Measurements from ENCODE around the gene TMED1. TPM values are rescaled to one million over a fixed set of nuclear protein-coding genes. Genes with fewer than 3 reads are reported as not detected.

The TMED1 gene
- total and polyA plus RNA-seq, 2 of the 8 experiments (the other 6 are each of a cell fraction or from before 2014, with no cell fraction given), result 26.9 to 31.9 TPM

DNA sequence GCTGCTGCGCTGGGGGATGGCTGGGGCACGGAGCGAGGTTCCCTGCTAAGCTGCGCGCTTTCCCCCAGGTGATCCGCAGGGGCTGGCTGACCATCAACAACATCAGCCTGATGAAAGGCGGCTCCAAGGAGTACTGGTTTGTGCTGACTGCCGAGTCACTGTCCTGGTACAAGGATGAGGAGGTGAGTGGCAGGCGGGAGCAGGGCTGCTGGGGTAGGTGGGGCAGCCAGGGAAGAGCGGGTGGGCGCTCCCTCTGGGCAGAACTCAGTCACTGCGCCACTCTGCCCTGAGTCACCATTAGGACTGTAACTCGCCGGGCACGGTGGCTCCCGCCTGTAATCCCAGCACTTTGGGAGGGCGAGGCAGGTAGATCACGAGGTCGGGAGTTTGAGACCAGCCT, 23.8 kb downstream of the TMED1 start:
- H3K18ac ChIP-seq (ENCODE audit: extremely low read depth, low read length), result no peak overlapping the region
- no peak overlapping the region for H2BK20ac ChIP-seq (ENCODE audit: low read length)
- H3K36me3 ChIP-seq (ENCODE audit: control insufficient read depth in 2 of 4, insufficient read depth in 4 of 4, low read length in 3 of 4), result peaks cover 0 to 7% (median 5%) of the 10 kb centered on the region in 4 experiments; a peak in 4 of 8 replicates
- no peak overlapping the region for H3K14ac ChIP-seq (ENCODE audit: insufficient read length)
- no peak overlapping the region for H3K4me3 ChIP-seq (ENCODE audit: extremely low read depth in 1 of 4, insufficient read depth in 2 of 4, low read depth in 3 of 4, low read length in 4 of 4)
- no peak overlapping the region for H2AK5ac ChIP-seq (ENCODE audit: low read depth, low read length)
- no peaks in the 10 kb centered on the region for H3K79me1 ChIP-seq (ENCODE audit: low read depth, low read length)
- H3K27ac ChIP-seq (ENCODE audit: low read depth, low read length), result no peak overlapping the region
- no peak overlapping the region for H2BK120ac ChIP-seq (replicated peaks; ENCODE audit: low read depth, low read length)
- H3K23ac ChIP-seq (ENCODE audit: insufficient read length), result no peak overlapping the region
- ChIA-PET POLR2A (ENCODE audit: partially characterized antibody) (interaction anchor here (1.7 kb wide), 1 partner anchor 24 kb away, joined by 4 read pairs; the partner anchor contains the start of gene TMED1), CTCF (ENCODE audit: partially characterized antibody) (interaction anchor here (1.0 to 1.6 kb wide), 3 partner anchors 15 to 393 kb away, joined by 3 to 5 read pairs (median 4); no protein-coding TSS in a partner anchor)
- no peak overlapping the region for H4K5ac ChIP-seq (ENCODE audit: insufficient read length, low read depth, low read length)
- no peaks in the 10 kb centered on the region for H3K79me2 ChIP-seq (ENCODE audit: control insufficient read depth in 1 of 2, insufficient read depth in 2 of 2, low read length in 2 of 2)
- peak; percentile 71 for TF ChIP-seq BACH1 (IDR thresholded peaks at IDR 0.05; ENCODE audit: low read length)
- TF ChIP-seq ATF3 (IDR thresholded peaks at IDR 0.05; ENCODE audit: insufficient read depth, low read depth, low read length), result no peak
- no peak for TF ChIP-seq CEBPB (IDR thresholded peaks at IDR 0.05; ENCODE audit: low read depth, low read length)
- TF ChIP-seq, protein P1, sequence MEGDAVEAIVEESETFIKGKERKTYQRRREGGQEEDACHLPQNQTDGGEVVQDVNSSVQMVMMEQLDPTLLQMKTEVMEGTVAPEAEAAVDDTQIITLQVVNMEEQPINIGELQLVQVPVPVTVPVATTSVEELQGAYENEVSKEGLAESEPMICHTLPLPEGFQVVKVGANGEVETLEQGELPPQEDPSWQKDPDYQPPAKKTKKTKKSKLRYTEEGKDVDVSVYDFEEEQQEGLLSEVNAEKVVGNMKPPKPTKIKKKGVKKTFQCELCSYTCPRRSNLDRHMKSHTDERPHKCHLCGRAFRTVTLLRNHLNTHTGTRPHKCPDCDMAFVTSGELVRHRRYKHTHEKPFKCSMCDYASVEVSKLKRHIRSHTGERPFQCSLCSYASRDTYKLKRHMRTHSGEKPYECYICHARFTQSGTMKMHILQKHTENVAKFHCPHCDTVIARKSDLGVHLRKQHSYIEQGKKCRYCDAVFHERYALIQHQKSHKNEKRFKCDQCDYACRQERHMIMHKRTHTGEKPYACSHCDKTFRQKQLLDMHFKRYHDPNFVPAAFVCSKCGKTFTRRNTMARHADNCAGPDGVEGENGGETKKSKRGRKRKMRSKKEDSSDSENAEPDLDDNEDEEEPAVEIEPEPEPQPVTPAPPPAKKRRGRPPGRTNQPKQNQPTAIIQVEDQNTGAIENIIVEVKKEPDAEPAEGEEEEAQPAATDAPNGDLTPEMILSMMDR (IDR thresholded peaks at IDR 0.05; ENCODE audit: control extremely low read depth in 1 of 3, insufficient read depth in 1 of 3, low read depth in 1 of 3, low read length in 3 of 3), result peak in 2 of 3 experiments; percentile 6 to 15; a peak in 3 of 4 replicates
- no peak overlapping the region for H2BK12ac ChIP-seq (ENCODE audit: low read depth, low read length)
- DNase-seq (ENCODE audit: low read depth in 1 of 2, low spot score in 2 of 2) (no peak), FAIRE-seq (no peak)
- no peaks in the 10 kb centered on the region for H3K9me3 ChIP-seq (ENCODE audit: insufficient read depth in 2 of 2, low read depth in 1 of 2, low read length in 1 of 2)
- H4K91ac ChIP-seq (replicated peaks; ENCODE audit: insufficient read length, low read length), result no peak overlapping the region
- no peak overlapping the region for H3K56ac ChIP-seq (replicated peaks; ENCODE audit: insufficient read length, low read depth, low read length)
- H2AFZ ChIP-seq (ENCODE audit: low read length), result no peak overlapping the region
- H3K4me1 ChIP-seq (replicated peaks in 1 of 4; ENCODE audit: control insufficient read depth in 3 of 4, insufficient read depth in 4 of 4, low read length in 3 of 4), result no peaks in the 10 kb centered on the region; a peak in 1 of 7 replicates
- WGBS, 2 experiments (ENCODE audit: extremely low coverage in 1 of 2, insufficient coverage in 1 of 2, insufficient read length in 1 of 2, insufficient replicate concordance in 2 of 2, low coverage in 1 of 2, low lambda C conversion rate in 2 of 2, missing lambda C conversion rate in 1 of 2), result 88% methylated on average over 14 of the region's 19 CpGs; no CpG with 5 or more reads in 1 of the 2 experiments
- no peak overlapping the region for H2BK15ac ChIP-seq (ENCODE audit: low read length)
- H3K4me2 ChIP-seq (ENCODE audit: insufficient read depth in 1 of 2, low read depth in 2 of 2, low read length in 2 of 2), result no peak overlapping the region
- H4K8ac ChIP-seq (ENCODE audit: extremely low read depth, insufficient read depth, low read length), result no peak overlapping the region
- peaks cover 0 to 2% of the 10 kb centered on the region in 2 experiments for H4K20me1 ChIP-seq (replicated peaks in 1 of 2; ENCODE audit: control insufficient read depth in 1 of 2, insufficient read depth in 2 of 2, low read length in 2 of 2)
- no peak overlapping the region for H3K9ac ChIP-seq (replicated peaks in 1 of 4; ENCODE audit: extremely low read depth in 1 of 4, low read depth in 3 of 4, low read length in 3 of 4)
- H3K27me3 ChIP-seq (replicated peaks in 1 of 4; ENCODE audit: control insufficient read depth in 3 of 4, extremely low read depth in 1 of 4, insufficient read depth in 3 of 4, low read length in 3 of 4), result no peaks in the 10 kb centered on the region
- no peak overlapping the region for H3K4ac ChIP-seq (replicated peaks; ENCODE audit: insufficient read length, low read depth, low read length)
- no peak overlapping the region for H2BK5ac ChIP-seq (ENCODE audit: low read depth, low read length)
- H3K23me2 ChIP-seq (ENCODE audit: low read depth, low read length), result no peaks in the 10 kb centered on the region
